ENCODE results near the gene CCDC170. TPM values are rescaled to one million over a fixed set of nuclear protein-coding genes. Genes with fewer than 3 reads are reported as not detected.

Gene CCDC170
- total and polyA plus RNA-seq, 2 experiments from 2014 or later, result 1.2 TPM

DNA sequence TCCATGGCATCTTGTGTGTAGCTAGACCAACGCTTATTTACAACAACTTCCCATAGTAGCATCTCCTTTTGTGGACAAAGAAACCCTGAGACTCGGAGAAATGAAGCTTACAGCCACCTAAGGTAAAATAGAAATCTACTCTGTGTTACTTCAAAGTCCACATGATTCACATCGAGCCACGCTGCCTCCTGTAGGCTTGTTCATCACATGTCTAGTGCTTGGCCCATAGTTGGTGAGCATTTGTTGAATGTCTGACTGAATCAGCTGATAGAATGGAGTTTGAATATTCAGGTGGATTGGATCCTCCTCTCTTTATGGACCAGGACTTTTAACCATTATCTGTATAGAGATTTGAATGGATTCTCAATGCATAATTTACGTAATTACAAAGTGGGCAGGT, 130.7 kb downstream of the CCDC170 start:
- no peak overlapping the region for H3K4me2 ChIP-seq
- TF ChIP-seq EZH2phosphoT487 (IDR thresholded peaks at IDR 0.05; ENCODE audit: low read depth, severe bottlenecking, unreplicated experiment) (no peak), CTCF (IDR thresholded peaks at IDR 0.05; ENCODE audit: poor library complexity) (no peak), EZH2 (IDR thresholded peaks at IDR 0.05; ENCODE audit: borderline replicate concordance) (no peak)
- H3K4me1 ChIP-seq (ENCODE audit: insufficient read depth), result peaks cover 8% of the 10 kb centered on the region
- H2AFZ ChIP-seq, result no peak overlapping the region
- no peaks in the 10 kb centered on the region for H4K20me1 ChIP-seq (ENCODE audit: insufficient read depth, poor library complexity, severe bottlenecking)
- H3K79me2 ChIP-seq, result no peaks in the 10 kb centered on the region
- DNase-seq (ENCODE audit: low spot score), result no peak
- no peak overlapping the region for H3K27ac ChIP-seq
- no peaks in the 10 kb centered on the region for H3K9me2 ChIP-seq (replicated peaks; ENCODE audit: insufficient read depth)
- no peak overlapping the region for H3K4me3 ChIP-seq
- H3K27me3 ChIP-seq, result no peaks in the 10 kb centered on the region
- H3K9me3 ChIP-seq (ENCODE audit: low read depth), result no peaks in the 10 kb centered on the region
- WGBS (ENCODE audit: low lambda C conversion rate, missing lambda C conversion rate), result 91% methylated on average over 5 of the region's 5 CpGs
- no peaks in the 10 kb centered on the region for H3K36me3 ChIP-seq (replicated peaks; ENCODE audit: insufficient read depth, low read depth)

- no peaks in the 10 kb centered on the region for H3K79me2 ChIP-seq
- no peak overlapping the region for H2AFZ ChIP-seq
- H3K36me3 ChIP-seq (replicated peaks; ENCODE audit: insufficient read depth, low read depth), result no peaks in the 10 kb centered on the region
- DNase-seq (ENCODE audit: low spot score), result no peak
- H3K27ac ChIP-seq, result no peak overlapping the region
- H3K9me2 ChIP-seq (replicated peaks; ENCODE audit: insufficient read depth), result no peaks in the 10 kb centered on the region
- TF ChIP-seq CTCF (IDR thresholded peaks at IDR 0.05; ENCODE audit: poor library complexity), result no peak
- no peak for TF ChIP-seq EZH2phosphoT487 (IDR thresholded peaks at IDR 0.05; ENCODE audit: low read depth, severe bottlenecking, unreplicated experiment)
- no peak for TF ChIP-seq EZH2 (IDR thresholded peaks at IDR 0.05; ENCODE audit: borderline replicate concordance)
- peaks cover 11% of the 10 kb centered on the region for H3K4me1 ChIP-seq (ENCODE audit: insufficient read depth)
- no peaks in the 10 kb centered on the region for H3K9me3 ChIP-seq (ENCODE audit: low read depth)
- H3K4me3 ChIP-seq, result no peak overlapping the region
- no peaks in the 10 kb centered on the region for H4K20me1 ChIP-seq (ENCODE audit: insufficient read depth, poor library complexity, severe bottlenecking)
- no peak overlapping the region for H3K4me2 ChIP-seq
- 86% methylated on average over 7 of the region's 7 CpGs for WGBS (ENCODE audit: low lambda C conversion rate, missing lambda C conversion rate)
- H3K27me3 ChIP-seq, result no peaks in the 10 kb centered on the region
These were observed 131.2 kb downstream of the CCDC170 start for GRCh38 chr6:151624900-151625536.

GRCh38 chr6:151627689-151628444, 134.1 kb downstream of the CCDC170 start:
- 66% methylated on average over 3 of the region's 3 CpGs for WGBS (ENCODE audit: low lambda C conversion rate, missing lambda C conversion rate)
- no peak overlapping the region for H2AFZ ChIP-seq
- peak; percentile 15 for DNase-seq (ENCODE audit: low spot score)

More at GRCh38 chr6:151627689-151628444, 134.1 kb downstream of the CCDC170 start:
- Histone ChIP-seq H3K4me2 (no peak overlapping the region), H3K4me1 (ENCODE audit: insufficient read depth) (peaks cover 16% of the 10 kb centered on the region), H3K36me3 (replicated peaks; ENCODE audit: insufficient read depth, low read depth) (no peaks in the 10 kb centered on the region), H3K79me2 (no peaks in the 10 kb centered on the region), H3K9me3 (ENCODE audit: low read depth) (no peaks in the 10 kb centered on the region), H4K20me1 (ENCODE audit: insufficient read depth, poor library complexity, severe bottlenecking) (no peaks in the 10 kb centered on the region), H3K27me3 (no peaks in the 10 kb centered on the region), H3K27ac (no peak overlapping the region), H3K9me2 (replicated peaks; ENCODE audit: insufficient read depth) (no peaks in the 10 kb centered on the region), H3K4me3 (no peak overlapping the region)
- no peak for TF ChIP-seq EZH2 (IDR thresholded peaks at IDR 0.05; ENCODE audit: borderline replicate concordance)
- no peak for TF ChIP-seq EZH2phosphoT487 (IDR thresholded peaks at IDR 0.05; ENCODE audit: low read depth, severe bottlenecking, unreplicated experiment)
- TF ChIP-seq CTCF (IDR thresholded peaks at IDR 0.05; ENCODE audit: poor library complexity), result no peak
